CD4-positive, alpha-beta T cell treated with Interleukin-12 subunit alpha and Interleukin-12 subunit beta, for 1 hour (primary cell): Measurements from ENCODE around the gene HIVEP1.

ENCODE experiments used
- DNase-seq: peaks from one replicate; pipeline ENCODE4 v3.0.0-alpha.2; 2020

HIVEP1 gene

DNA sequence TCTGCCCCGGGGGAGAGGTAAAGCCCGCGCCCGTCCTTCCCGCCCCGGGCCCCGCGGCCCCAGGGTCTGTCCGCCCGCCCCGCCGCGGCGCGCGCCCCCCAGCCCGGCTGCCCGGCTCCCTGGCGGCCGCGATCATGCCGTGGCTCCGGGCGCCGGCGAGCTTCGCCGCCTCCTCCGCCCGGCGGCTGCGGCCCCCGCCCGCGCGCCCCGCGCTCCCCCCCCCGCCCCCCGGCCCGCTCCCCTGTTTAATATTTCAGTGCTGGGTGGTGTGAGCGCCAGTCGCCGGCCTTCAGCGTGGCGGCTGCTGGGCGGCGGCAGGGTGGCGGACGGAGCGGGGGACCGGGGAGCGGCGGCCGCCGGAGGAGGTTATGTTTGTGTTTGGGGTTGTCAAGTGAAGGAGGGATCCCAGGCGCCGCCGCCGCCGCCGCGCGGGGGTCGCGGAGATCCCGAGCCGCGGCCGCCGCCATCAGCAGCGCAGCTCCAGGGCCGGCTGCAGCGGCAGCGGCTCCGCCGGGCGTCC is at the start of gene HIVEP1:
HIVEP1 (plus strand) TSS at position 275 of the 520 bp plus-strand sequence. CDS start 3,317 bp downstream, outside the sequence.
- no peak for DNase-seq

DNA sequence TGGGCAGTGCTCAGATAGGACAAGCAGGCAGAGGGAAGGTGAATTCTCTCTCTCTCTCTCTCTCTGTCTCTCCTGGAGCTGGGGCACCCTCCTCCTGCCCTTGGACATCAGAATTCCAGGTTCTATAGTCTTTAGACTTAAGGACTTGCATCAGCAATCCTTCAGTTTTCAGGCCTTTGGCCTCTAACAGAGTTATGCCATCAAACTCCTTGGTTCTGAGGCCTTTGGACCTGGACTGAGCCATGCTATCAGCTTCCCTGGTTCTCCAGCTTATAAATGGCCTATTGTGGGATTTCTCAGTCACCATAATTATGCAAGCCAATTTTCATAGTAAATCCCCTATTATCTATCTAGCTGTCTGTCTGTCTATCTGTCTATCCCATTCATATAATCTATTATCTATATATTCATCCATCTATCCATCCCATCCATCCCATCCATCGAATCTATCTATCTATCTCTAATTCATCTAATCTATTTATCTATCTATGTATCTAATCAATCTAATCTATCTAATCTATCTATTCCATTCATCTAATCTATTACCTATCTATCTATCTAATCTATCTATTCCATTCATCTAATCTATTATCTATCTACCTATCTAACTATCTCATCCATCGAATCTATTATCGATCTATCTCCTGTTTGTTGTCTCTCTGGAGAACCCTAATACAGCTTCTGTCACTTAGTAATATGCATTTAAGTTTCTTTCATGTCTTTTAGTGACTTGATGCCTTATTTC is 48.2 kb upstream of the HIVEP1 start:
- DNase-seq = no peak

DNA sequence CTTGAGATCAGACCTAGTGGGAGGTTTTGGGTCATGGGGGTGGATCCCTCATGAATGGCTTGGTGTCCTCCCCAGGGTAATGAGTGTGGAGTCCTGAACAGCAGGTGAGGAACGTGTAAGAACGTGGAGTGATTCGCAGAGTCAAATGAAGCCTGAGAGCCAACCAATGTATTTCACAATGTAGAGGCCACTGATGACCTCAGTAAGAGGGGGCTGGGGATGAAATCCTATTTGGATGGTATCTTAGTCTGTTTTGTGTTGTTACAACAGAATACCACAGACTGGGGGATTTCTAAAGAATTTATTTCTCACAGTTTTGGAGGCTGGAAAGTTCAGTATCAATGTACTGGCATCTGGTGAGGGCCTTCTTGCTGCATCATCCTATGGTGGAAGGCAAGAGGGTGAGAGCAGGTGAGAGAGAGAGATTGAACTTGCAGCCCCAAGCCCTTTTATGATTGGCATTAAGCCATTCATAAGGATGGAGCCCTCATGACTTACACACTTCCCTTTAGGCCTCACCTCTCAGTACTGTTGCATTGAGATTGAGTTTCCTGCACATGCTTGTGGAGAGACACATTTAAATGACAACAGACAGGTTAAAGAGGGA is 47.3 kb upstream of the HIVEP1 start:
- no peak for DNase-seq

DNA sequence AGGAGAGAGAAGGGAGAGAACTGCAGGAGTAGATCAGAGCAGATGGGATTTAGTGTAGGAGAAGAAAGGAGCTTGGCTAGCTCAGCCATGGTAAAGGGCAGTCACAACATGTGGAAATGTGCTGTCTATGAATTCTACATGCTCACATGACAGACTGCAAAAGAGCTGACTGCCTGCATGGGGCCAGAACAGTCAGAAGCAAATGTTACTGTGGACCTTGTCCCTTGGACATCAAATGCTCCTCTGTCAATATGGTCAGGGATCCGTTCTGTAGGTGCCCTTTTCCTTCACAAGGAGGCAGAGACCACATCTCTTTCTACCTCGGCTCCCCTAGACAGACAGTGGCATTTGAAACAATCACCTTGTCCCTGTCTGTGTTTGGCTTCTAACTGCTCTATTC is 46.6 kb upstream of the HIVEP1 start:
- no peak for DNase-seq

DNA sequence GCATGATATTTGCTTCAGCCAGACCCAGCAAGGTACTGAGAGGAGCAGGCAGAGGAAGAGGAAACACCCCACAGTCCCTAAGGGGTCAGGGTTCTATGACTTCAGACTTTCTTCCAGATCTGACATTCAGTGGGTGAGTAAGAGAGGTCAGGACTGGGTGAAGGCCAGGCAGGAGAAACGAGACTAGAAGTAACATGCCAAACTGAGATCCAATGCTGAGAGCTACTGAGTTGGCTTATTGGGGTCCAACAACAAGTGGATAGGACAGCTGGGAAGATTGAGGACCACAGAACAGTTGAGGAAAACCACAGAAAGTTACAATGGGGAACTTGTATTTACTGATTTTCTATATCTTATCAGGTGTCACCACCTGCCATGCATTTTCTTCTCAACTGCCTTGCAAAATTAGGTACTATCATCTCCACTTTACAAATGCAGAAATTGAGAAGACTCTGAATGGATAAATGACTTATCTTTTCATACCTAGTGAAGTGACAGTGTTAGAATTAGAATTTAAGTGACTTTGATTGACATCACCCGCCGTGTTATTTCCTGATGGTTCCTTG is 43.8 kb upstream of the HIVEP1 start:
- no peak for DNase-seq

DNA sequence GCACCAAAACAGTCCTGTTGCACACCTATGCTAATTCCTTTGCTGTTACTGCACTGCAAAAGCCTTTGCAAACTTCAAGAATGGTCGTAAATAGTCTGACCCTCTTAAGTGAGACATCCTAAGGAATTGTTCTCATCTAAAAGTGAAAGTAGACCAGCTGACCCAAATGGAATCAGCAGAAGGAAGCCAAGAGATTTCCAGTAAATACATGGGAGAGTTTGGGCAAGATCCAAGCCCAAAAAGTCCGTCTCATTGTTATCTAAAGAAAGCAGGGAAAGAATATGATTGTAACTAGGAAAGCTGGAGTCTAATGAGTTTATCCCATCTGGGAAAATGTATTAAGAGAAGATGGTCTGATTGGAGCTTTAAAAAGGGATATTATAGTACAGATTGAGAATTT is 43.0 kb upstream of the HIVEP1 start:
- DNase-seq = no peak

DNA sequence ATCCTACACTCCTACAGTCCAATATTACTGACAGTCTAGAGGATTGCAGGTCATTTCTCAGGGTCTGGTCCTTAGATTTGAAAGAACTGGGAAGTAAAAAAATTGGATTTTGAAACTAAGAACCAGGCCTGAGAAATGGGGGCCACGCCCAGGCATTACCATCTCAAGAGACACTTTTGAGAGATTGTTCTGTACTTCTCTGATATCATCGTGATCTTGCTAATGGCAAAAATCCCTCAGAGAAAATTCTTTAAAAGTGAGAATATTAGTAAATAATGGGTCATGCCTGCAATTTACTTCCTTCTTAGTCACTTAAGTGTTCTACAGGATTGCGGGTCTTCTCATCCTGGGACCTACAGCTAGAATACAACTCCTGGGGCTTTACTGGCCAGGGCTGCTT is 42.0 kb upstream of the HIVEP1 start:
- DNase-seq = no peak

DNA sequence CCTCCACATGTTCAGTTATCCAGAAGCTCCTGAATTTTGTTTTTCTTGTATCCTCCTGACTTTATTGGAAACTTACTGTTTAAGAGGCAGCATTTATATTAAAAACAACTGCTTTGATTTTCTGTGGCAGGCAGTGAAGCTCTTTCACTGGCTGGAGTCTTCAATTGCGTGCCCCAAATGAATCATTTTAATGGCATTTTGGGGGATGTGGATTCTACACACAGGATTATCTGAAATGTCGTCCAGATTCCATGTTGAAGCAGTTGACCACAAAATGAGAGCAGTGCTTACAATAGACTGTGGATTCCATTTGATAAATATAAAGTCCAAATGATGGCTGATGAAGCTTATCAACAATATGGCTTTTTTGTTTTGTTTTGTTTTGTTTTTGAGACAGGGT is 41.0 kb upstream of the HIVEP1 start:
- no peak for DNase-seq

DNA sequence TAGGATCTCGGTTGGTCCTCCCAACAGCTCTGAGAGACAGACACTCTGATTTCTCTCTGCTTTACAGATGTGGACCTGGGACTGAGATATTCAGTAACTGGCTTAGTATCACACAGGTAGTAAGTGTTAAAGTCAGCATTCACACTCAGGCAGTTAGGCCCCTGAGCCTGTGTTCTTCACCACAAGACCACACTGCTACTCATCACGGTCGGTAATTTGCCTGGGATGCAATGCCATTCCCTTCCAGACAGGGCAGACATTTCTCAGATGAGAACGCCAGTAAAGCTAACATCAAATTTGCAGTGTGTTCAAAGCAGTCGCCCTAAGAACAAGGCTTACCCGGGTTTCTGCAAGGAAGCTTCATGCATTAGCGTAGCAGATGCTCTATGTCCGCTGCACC is 39.8 kb upstream of the HIVEP1 start:
- no peak for DNase-seq

DNA sequence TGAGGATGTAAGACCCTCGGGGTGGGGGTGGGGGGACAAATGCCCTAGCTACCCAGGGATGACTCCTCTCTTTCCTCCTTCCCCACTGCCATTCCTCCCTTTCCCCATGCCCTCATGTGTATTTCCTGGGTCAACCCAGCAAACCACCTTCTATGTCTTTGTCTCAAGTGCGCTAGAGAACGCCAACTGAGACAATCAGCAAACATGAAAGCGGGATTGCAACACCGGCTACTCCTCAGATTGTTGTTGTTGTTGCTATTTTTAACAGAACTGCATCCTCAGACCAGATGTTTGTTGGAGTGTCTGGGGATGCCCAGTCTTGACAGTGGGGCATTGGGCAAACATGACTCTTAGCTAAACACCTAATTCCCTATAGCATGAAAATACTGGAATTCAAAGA is 39.3 kb upstream of the HIVEP1 start:
- no peak for DNase-seq

DNA sequence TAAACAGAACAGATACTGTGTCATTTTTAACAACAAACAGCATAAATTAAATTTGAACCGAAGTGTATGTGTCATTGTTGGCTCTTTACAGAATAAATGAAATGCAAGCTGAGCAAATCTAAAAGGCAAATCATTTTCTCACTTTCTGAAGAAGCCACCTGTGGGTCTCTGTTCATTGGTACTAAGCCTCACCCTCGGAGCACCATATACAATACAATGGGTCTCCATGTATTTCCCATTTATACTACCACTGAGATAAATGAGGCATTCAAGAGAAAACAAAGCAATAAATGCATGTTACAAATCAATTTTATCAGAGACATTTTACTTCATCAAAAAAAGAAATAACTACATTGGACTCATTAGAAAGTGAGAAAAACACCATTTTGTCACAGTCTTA is 38.9 kb upstream of the HIVEP1 start:
- no peak for DNase-seq

DNA sequence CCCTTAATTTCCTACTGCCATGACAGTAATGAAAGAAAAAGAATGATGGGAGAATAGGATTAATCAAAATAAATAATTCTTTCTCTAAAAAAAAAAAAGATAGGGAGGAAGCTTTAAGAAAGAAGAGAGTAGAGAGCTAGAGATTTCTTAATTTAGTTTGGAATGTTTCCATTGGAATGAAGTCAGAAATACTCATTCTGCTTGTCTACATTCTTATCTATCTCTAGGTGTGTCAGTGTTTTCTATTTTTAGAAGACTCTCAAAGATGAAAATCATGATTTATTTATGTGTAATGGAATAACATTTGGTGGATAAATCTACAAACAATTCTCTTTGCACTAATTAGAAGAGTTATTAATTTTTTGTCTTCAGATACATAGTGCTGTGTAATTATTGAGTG is 38.0 kb upstream of the HIVEP1 start:
- no peak for DNase-seq

DNA sequence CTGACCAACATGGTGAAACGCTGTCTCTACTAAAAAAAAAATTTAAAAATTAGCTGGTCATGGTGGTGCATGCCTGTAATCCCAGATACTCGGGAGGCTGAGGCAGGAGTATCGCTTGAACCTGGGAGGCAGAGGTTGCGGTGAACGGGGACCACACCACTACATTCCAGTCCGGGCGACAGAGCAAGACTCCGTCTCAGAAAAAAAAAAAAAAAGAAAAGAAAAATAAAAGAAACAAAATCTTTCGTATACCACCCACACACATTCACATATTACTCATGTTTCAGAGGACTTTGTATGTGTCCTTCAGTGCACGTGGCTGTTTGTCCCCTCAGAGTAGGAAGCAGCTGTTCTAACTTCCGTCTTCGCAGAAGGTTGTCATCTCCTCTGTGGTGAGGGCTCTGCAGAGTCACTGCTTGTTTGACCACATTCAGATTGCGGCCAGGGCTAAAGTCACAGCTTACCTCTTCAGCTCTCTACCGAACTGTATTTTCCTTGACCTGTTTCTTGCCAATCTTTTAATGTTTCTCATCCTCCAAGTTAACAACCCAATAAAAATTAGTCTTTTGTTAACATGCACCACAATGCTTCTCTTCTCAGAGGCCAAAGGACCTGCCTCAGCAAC is 36.6 kb upstream of the HIVEP1 start:
- DNase-seq = peak; percentile 42

DNA sequence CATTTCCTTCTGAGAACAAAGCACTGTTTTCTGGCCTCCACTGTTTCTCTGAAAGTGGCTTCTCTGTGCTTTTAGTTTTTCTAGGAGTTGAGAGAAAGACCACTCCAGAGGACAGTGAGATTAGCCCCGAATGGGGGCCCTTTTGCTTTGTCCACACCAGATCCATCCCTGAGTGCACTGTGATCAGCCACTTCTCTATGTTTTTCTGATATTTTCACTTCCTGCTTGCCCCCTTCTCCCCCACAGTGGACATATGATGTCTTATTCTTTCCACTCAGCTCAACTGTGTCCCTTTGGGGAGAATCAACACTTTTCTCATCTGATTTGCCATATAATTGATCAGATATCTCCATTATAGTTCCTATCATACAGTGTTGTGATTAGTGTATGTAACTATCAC is 35.6 kb upstream of the HIVEP1 start:
- no peak for DNase-seq

DNA sequence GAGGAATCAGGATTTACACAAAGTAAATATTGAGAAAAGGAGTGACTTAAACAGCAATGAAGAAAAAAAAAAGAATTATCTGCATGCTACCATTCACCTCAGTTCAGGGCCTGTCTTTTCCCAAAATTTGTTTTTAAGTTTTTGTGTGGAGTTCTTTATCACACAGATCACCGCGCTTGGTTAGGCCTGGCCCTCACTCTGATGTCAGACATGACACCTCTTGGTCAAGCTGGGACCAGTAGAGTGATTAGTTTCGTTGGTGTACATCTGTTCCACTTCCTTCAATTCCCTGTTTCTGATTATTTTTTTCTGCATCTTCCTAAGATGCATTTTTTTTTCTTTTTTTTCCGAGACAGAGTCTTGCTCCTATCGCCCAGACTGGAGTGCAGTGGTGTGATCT is 34.9 kb upstream of the HIVEP1 start:
- no peak for DNase-seq

DNA sequence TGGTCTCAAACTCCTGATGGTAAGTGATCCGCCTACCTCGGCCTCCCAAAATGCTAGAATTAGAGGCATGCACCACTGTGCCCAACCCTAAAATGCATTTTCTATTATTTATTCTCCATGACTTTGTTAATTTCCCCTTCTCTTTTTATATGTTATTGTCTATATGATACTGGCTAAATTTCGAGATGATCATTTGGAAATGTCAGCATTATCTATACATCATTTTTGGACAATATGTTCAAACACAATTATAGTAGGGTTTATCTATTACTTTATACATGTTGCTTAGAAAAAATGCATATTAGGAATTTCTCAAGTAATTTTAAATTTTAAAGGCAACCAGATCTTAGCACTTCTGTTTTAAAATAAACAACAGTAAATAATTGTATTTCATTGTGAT is 34.4 kb upstream of the HIVEP1 start:
- DNase-seq = no peak

DNA sequence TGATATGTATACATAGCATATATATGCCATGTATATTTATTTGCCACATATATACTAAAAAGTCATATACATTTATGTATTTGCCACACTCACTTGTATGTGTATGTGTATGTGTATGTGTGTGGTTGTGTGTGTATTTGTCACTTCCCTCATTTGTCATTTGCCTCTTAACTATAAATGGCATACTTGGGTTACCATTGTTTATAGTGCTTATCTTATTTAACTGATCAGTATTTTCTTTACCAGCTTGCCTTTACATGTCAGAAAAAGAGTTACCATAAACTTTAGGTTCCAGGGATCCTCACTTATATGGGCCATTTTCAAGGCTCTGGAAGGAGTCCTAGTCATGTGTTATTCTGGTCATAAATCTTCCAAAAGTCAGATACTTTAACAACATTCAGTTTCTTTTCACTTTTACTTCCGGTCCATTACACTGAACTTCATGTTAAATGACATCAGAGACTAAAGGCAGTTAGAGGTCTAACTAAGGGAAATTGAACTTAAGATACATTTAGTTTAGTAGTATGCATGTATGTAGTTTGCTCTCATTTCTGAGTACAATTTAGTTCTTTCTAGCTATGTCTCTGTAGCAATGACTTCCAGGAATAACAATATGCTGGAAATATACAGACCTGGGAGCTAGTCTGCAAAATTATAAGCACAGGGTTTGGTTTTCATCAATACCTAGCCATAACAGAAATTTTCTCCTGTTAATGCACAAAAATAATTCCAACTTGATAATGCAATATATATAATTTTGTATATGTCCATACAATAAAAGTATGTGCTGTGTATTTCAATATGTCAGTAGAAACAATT is 33.7 kb upstream of the HIVEP1 start:
- DNase-seq = no peak

DNA sequence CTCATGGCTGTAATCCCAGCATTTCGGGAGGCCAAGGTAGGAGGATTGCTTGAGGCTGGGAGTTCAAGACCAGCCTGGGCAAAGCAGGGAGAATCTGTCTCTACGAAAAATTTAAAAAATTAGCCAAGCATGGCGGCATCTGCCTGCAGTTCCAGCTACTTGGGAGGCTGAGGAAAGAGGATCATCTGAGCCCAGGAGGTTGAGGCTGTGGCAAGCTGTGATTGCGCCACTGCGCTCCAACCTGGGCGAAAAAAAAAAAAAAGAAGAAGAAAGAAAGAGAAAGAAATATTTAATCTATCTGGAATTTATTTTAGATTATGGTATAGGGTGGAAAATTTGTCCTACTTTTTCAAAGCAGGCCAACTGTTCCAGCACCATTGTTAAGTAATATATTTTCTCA is 32.2 kb upstream of the HIVEP1 start:
- no peak for DNase-seq

DNA sequence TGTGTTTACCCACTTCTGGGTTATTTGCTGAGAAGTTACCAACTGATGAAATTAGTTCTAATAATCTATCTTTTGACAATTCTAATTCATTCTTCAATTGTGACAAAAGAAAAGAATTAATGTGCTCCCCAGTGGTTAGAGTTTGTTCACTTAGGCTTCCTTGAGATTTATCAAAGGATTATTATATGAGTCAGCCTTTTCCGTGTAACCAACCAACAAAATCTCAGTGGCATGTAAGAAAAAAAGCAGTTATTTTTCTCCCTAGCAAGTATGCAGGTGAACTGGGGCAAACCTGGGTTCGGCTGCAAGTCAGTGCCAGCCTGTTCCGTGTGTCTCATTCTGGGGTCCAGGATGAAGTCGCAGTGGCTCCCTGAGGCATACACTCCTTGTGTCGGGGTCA is 28.8 kb upstream of the HIVEP1 start:
- no peak for DNase-seq

DNA sequence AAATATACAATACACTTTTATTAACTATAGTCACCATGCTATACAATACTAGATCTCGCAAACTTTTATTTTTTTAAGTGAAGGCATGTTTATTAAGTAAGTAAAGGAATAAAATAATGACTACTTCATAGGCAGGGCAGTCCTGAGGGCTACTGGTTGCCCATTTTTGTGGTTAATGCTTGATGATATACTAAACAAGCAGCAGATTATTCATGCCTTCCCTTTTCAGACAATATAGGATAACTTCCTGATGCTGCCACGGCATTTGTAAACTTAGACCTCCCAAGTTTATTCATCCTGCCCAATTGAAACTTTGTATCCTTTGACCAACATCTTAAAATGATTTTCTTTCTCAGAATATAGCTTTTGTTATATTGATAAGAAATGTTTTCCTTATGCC is 24.7 kb upstream of the HIVEP1 start:
- no peak for DNase-seq

DNA sequence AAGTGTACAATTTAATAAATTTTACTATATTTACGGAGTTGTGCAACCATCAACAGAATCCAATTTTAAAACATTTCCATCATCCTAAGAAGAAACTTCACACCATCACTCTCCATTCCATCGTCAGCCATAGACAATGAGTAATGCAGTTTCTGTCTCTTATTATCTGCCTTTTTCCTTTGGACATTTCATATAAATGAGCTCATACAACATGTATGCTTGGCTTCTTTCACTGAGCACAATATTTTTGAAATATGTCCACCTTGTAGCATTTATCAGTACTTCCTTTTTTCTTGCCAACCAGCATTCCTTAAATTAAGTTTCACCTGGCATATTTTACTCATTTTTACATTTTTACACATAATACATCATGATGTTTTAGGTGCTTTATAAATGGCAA is 22.7 kb upstream of the HIVEP1 start:
- DNase-seq = no peak

DNA sequence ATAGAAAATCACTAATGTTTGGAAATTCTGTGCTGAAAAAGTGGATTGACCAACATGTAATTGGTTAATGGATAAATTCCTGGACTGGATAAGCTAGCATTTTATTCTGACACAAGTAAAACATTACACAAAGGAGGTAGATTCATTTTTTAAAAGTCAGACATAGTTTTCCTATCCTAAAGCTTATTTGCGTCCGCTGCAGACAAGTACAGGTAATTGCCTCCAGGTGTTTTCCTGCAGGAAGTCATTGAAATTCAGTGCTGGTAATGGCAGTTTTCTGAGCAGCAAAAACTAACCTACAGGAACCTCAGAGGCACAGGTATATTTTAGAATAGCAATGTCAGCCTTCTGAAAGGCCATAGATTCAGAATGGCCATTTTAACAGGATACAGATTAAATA is 20.0 kb upstream of the HIVEP1 start:
- DNase-seq = no peak

DNA sequence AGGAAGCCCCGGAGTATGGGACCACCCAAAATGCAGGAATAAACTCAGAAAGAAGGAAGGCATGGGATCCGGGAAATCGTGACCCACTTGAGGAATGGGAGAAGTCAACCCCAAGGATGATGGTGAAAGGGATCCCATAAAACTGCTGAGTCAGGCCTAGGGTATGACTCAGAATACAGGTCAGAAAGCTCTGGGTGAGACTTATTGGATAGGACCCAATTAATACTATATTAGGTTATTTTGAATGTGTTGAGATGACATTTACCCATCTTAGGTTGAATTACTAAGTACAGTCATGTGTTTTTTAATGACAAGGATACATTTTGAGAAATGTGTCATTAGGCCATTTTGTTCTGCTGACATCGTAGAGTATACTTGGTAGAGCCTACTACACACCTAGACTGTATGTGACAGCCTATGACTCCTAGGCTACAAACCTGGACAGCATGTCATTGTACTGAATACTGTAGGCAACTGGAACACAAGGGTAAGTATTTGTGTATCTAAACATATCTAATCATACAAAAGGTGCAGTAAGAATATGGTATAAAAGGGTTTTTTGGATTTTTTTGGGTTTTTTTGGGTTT is 17.1 kb upstream of the HIVEP1 start:
- DNase-seq = no peak
